Activated T-cell treated with anti-CD3 and anti-CD28 coated beads for 4 hours (primary cell): ENCODE data around the gene PRDM16.
"Not testable (repeated sequence)": the region's sequence is repeated elsewhere in the genome, so short reads cannot be mapped to it uniquely, and the experiment has no call there.

ENCODE experiments used
- DNase-seq: peaks from one replicate; pipeline ENCODE4 v3.0.0-alpha.2; 2020

Gene PRDM16

GRCh38 chr1:3272321-3273045 is 203.5 kb downstream of the PRDM16 start:
- no peak for DNase-seq

GRCh38 chr1:3273447-3273846 is 204.4 kb downstream of the PRDM16 start:
- DNase-seq, result no peak

- DNase-seq, result no peak
These were observed 206.0 kb downstream of the PRDM16 start for GRCh38 chr1:3274972-3275371.

GRCh38 chr1:3275471-3276340 is 206.7 kb downstream of the PRDM16 start:
- DNase-seq, result no peak

- no peak for DNase-seq
These were observed 207.4 kb downstream of the PRDM16 start for GRCh38 chr1:3276341-3276800.

GRCh38 chr1:3277011-3277471 is 208.0 kb downstream of the PRDM16 start:
- no peak for DNase-seq

GRCh38 chr1:3277623-3278022 is 208.6 kb downstream of the PRDM16 start:
- no peak for DNase-seq

- DNase-seq, result no peak
These were observed 209.6 kb downstream of the PRDM16 start for GRCh38 chr1:3278416-3279181.

- DNase-seq, result no peak
These were observed 210.1 kb downstream of the PRDM16 start for GRCh38 chr1:3279182-3279470.

GRCh38 chr1:3281735-3282134 is 212.7 kb downstream of the PRDM16 start:
- no peak for DNase-seq

GRCh38 chr1:3282186-3282585 is 213.2 kb downstream of the PRDM16 start:
- no peak for DNase-seq

- no peak for DNase-seq
These were observed 213.8 kb downstream of the PRDM16 start for GRCh38 chr1:3282656-3283430.

GRCh38 chr1:3283849-3284248 is 214.8 kb downstream of the PRDM16 start:
- DNase-seq, result peak; percentile 5

GRCh38 chr1:3284691-3285090 is 215.7 kb downstream of the PRDM16 start:
- DNase-seq, result no peak

- no peak for DNase-seq
These were observed 216.2 kb downstream of the PRDM16 start for GRCh38 chr1:3285106-3285740.

GRCh38 chr1:3287095-3287494 is 218.1 kb downstream of the PRDM16 start:
- not testable (repeated sequence) for DNase-seq

GRCh38 chr1:3287656-3288160 is 218.7 kb downstream of the PRDM16 start:
- DNase-seq, result no peak

GRCh38 chr1:3289502-3289901 is 220.5 kb downstream of the PRDM16 start:
- no peak for DNase-seq

GRCh38 chr1:3290438-3290837 is 221.4 kb downstream of the PRDM16 start:
- no peak for DNase-seq

GRCh38 chr1:3290915-3291314 is 221.9 kb downstream of the PRDM16 start:
- no peak for DNase-seq

GRCh38 chr1:3292051-3292722 is 223.2 kb downstream of the PRDM16 start:
- DNase-seq, result no peak
